K562 (cell line): ENCODE data around the gene AJM1. TPM values are rescaled to one million over a fixed set of nuclear protein-coding genes. Genes with fewer than 3 reads are reported as not detected.
A peak's percentile ranks its signal among the peaks of the same experiment; 100 is the strongest.

Experiments
- ATAC-seq: fragments of 200-7000 bp; cut with Tn5 transposase; 3 replicates; pipeline ENCODE4 v1.9.1; 2020; ENCODE audit warnings: moderate library complexity
- BruUV-seq: library from RNA; stranded (reverse); fragments of 400-500 nt; replicated peaks from 2 replicates; lab custom pipeline; 2021; lab: Mats Ljungman, UMichigan
- CTCF ChIA-PET: fragments of 300-600 bp; formaldehyde crosslinking; extraction: SDS; loops from one replicate; lab custom pipeline; 2021; ENCODE audit warnings: low intra/inter-chr PET ratio; lab: Yijun Ruan, JAX
- POLR2A ChIA-PET: fragments of 300-600, 350-650 bp; sonication (Branson Sonifier 250); formaldehyde crosslinking; extraction: SDS; loops from one replicate; lab custom pipeline; 2021; ENCODE audit warnings: antibody characterized with exemption, inconsistent platforms; lab: Yijun Ruan, JAX
- DNase-seq, 4 experiments: peaks; one replicate each; pipeline versions ENCODE4 v3.0.0 to v3.0.0-alpha.2; 2011 to 2018; ENCODE audit warnings: low spot score in 3 of 4, mixed read lengths in 3 of 4; ENCODE audit errors: extremely low read depth in 1 of 4
- FAIRE-seq: peaks from 2 replicates; lab custom pipeline; 2011; peaks lifted over from hg19 to GRCh38; lab: Jason Lieb, UNC
- H2AFZ ChIP-seq: 2 replicates; pipeline ENCODE4 v1.6.0; 2011; ENCODE audit warnings: low read depth, low read length, control low read depth, inconsistent platforms
- H3K27ac ChIP-seq: fragments of 200-600 bp; 3 replicates; pipeline ENCODE4 v1.8.0; 2011; ENCODE audit warnings: low read depth, mild to moderate bottlenecking, control low read depth, inconsistent platforms, low read length, moderate library complexity, mixed read lengths; ENCODE audit errors: extremely low read depth
- H3K27me3 ChIP-seq, 2 experiments: fragments of 300-600 bp in 1 of 2; 2 replicates in 1 of 2; 3 replicates in 1 of 2; pipeline versions ENCODE4 v1.6.0 to v1.8.0; 2011; ENCODE audit warnings: inconsistent platforms in 2 of 2, low read length in 2 of 2, mild to moderate bottlenecking in 1 of 2, mixed read lengths in 1 of 2, moderate library complexity in 1 of 2; ENCODE audit not compliant: control insufficient read depth in 2 of 2, insufficient read depth in 2 of 2
- H3K36me3 ChIP-seq: fragments of 300-600 bp; 3 replicates; pipeline ENCODE4 v1.8.0; 2011; ENCODE audit warnings: mild to moderate bottlenecking, low read length, inconsistent platforms; ENCODE audit not compliant: control insufficient read depth, insufficient read depth
- H3K4me1 ChIP-seq, 2 experiments: fragments of 200-600 bp in 1 of 2; replicated peaks in 1 of 2; 2 replicates in 1 of 2; 3 replicates in 1 of 2; pipeline versions ENCODE4 v1.5.1 to v1.8.0; 2011; ENCODE audit warnings: inconsistent platforms in 2 of 2, low read length in 2 of 2, mild to moderate bottlenecking in 1 of 2, mixed read lengths in 1 of 2, moderate library complexity in 1 of 2; ENCODE audit not compliant: control insufficient read depth in 2 of 2, insufficient read depth in 2 of 2
- H3K4me2 ChIP-seq: 2 replicates; pipeline ENCODE4 v1.6.1; 2011; ENCODE audit warnings: low read length, control low read depth, inconsistent platforms, mixed read lengths; ENCODE audit not compliant: insufficient read depth
- H3K4me3 ChIP-seq: fragments of 200-600 bp; sonication (generic), shearing (Covaris generic); 2 replicates; pipeline ENCODE4 v1.5.1; 2016; ENCODE audit warnings: control low read depth, inconsistent platforms
- H3K79me2 ChIP-seq: fragments of 200-600 bp; 3 replicates; pipeline ENCODE4 v1.8.0; 2011; ENCODE audit warnings: low read length, inconsistent platforms; ENCODE audit not compliant: control insufficient read depth, insufficient read depth
- H3K9ac ChIP-seq, 2 experiments: 2 replicates each; pipeline versions ENCODE4 v1.6.0 to v1.6.1; 2011; ENCODE audit warnings: low read depth in 2 of 2, low read length in 2 of 2, control low read depth in 1 of 2, inconsistent platforms in 1 of 2, mild to moderate bottlenecking in 1 of 2, mixed read lengths in 1 of 2; ENCODE audit not compliant: insufficient read depth in 1 of 2
- H3K9me1 ChIP-seq: one replicate; pipeline ENCODE4 v1.6.0; 2011; ENCODE audit warnings: inconsistent platforms, mild to moderate bottlenecking, low read length, moderate library complexity; ENCODE audit not compliant: control insufficient read depth, insufficient read depth
- H3K9me3 ChIP-seq: replicated peaks from 2 replicates; pipeline ENCODE4 v1.5.1; 2011; ENCODE audit warnings: low read depth, low read length, inconsistent platforms; ENCODE audit not compliant: control insufficient read depth, insufficient read depth
- H4K20me1 ChIP-seq: replicated peaks from 2 replicates; pipeline ENCODE4 v1.6.1; 2011; ENCODE audit warnings: low read length, inconsistent platforms, mixed read lengths; ENCODE audit not compliant: control insufficient read depth, insufficient read depth
- ATF7 ChIP-seq: fragments of 450-650 bp; IDR thresholded peaks from 2 replicates; pipeline ENCODE4 v1.7.1; 2014; ENCODE audit warnings: mild to moderate bottlenecking, moderate library complexity
- MBD1 ChIP-seq: fragments of 250-450 bp; sonication (Bioruptor Pico); IDR thresholded peaks from 2 replicates; pipeline ENCODE4 v1.8.0; 2022; ENCODE audit warnings: inconsistent platforms
- SREBF2 ChIP-seq: sonication (generic); formaldehyde crosslinking; IDR thresholded peaks from 2 replicates; pipeline ENCODE4 v1.4.0; 2020; ENCODE audit warnings: mild to moderate bottlenecking, missing genetic modification reagents
- WGBS: fragments of 100-300 bp; shearing (Covaris generic); methylation state at CpG from one replicate; pipeline ENCODE4 v1.1.6; 2016; ENCODE audit warnings: low coverage, mixed read lengths; ENCODE audit not compliant: insufficient coverage; ENCODE audit errors: missing lambda C conversion rate; 5-methylcytosine and 5-hydroxymethylcytosine counted together
- in situ Hi-C: fragments of 300-500 bp; cut with MboI; formaldehyde crosslinking; loops from 4 replicates; pipeline ENCODE4 v1.15.0; 2018; ENCODE audit warnings: inconsistent platforms, mixed read lengths
- intact Hi-C: fragments of 100-400 bp; cut with micrococcal nuclease; formaldehyde crosslinking; loops from 2 replicates; pipeline ENCODE4 v1.14.2; 2022
- polyA plus RNA-seq, 8 experiments: library from polyadenylated mRNA; depleted of rRNA in 4 of 8; stranded (reverse) in 5 of 8; unstranded in 3 of 8; fragments of >200 nt; fragmentation: Nextera tagmentation in 2 of 8; fragmentation: Illumina TruSeq in 1 of 8; extraction: Ambion mirVana in 2 of 8; extraction: Trizol in 1 of 8; gene quantifications; 2 replicates each; pipeline versions ENCODE4 v1.2.1 to v1.2.3, GENCODE V29; 2011 to 2014; ENCODE audit warnings: inconsistent platforms in 1 of 8, missing spikeins in 1 of 8
- total RNA-seq, 7 experiments: library from RNA; depleted of rRNA in 6 of 7; stranded (reverse); fragments of >200 nt in 6 of 7; fragmentation: Illumina TruSeq in 2 of 7; extraction: Trizol in 2 of 7; gene quantifications; 2 replicates each; pipeline versions ENCODE4 v1.2.1 to v1.2.3, GENCODE V29; 2011 to 2021; ENCODE audit warnings: low replicate concordance in 1 of 7

AJM1 gene
- total and polyA plus RNA-seq, 9 of the 15 experiments (the other 6 are each of a cell fraction or from before 2014, with no cell fraction given) = 0.01 to 3.7 (median 0.65) TPM; not detected in 1

- ChIA-PET POLR2A (interaction anchor here (1.1 to 1.8 kb wide), 2 partner anchors 9 to 12 kb away, joined by 3 to 8 read pairs; no protein-coding TSS in a partner anchor), CTCF (no interaction called here)
- peak overlapping the region in 1 of 2 experiments; percentile 78; a peak in 1 of 4 replicates for H3K9ac ChIP-seq
- DNase-seq (no peak), ATAC-seq (no peak), FAIRE-seq (no peak)
- intact Hi-C loops = no loop called here
- H3K9me1 ChIP-seq = no peaks in the 10 kb centered on the region
- H3K79me2 ChIP-seq = peaks cover 29% of the 10 kb centered on the region
- no peak overlapping the region for H2AFZ ChIP-seq
- TF ChIP-seq SREBF2 (CRISPR knock-in tag) (no peak), MBD1 (CRISPR knock-in tag) (no peak), ATF7 (no peak)
- 91% methylated on average over 18 of the region's 21 CpGs for WGBS
- BruUV-seq = no TSS peak
- no peak overlapping the region for H3K27ac ChIP-seq
- no peak overlapping the region for H3K4me2 ChIP-seq
- peaks cover 0 to 43% of the 10 kb centered on the region in 2 experiments; a peak in 2 of 5 replicates for H3K4me1 ChIP-seq
- H4K20me1 ChIP-seq = no peaks in the 10 kb centered on the region; the same call in 1 of the 2 replicates
- no peaks in the 10 kb centered on the region for H3K9me3 ChIP-seq
- H3K36me3 ChIP-seq = peaks cover 78% of the 10 kb centered on the region
- H3K4me3 ChIP-seq = no peak overlapping the region
- in situ Hi-C loops = no loop called here
- no peaks in the 10 kb centered on the region for H3K27me3 ChIP-seq
These were observed 17.6 kb upstream of the AJM1 start for GRCh38 chr9:136824496-136825225.
